ENCODE data around the gene AUNIP. TPM values are rescaled to one million over a fixed set of nuclear protein-coding genes. Genes with fewer than 3 reads are reported as not detected.
"Not testable (repeated sequence)": the region's sequence is repeated elsewhere in the genome, so short reads cannot be mapped to it uniquely, and the experiment has no call there.

AUNIP gene
- polyA plus RNA-seq, 1 donor: 3.4 TPM

GRCh38 chr1:25866288-25866687 lies 7.0 kb upstream of the AUNIP start:
- no peak for DNase-seq

DNA sequence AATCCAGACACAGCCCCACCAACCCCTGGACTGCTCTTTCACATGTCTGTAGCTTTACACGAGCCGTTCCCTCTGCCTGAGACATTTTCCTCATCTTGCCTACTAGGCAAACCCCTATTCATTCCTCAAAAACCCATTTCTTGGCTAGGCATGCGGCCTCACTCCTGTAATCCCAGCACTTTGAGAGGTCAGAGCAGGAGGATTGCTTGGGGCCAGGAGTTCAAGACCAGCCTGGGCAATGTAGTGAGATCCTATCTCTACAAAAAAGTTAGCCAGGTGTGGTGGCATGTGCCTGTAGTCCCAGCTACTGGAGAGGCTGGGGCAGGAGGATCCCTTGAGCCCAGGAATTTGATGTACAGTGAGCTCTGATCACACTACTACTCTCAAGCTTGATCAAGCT lies 5.2 kb upstream of the AUNIP start:
- DNase-seq: no peak

- no peak for DNase-seq
Measured at GRCh38 chr1:25863486-25864262, 4.4 kb upstream of the AUNIP start.

GRCh38 chr1:25862785-25863485 lies 3.7 kb upstream of the AUNIP start:
- DNase-seq: no peak

DNA sequence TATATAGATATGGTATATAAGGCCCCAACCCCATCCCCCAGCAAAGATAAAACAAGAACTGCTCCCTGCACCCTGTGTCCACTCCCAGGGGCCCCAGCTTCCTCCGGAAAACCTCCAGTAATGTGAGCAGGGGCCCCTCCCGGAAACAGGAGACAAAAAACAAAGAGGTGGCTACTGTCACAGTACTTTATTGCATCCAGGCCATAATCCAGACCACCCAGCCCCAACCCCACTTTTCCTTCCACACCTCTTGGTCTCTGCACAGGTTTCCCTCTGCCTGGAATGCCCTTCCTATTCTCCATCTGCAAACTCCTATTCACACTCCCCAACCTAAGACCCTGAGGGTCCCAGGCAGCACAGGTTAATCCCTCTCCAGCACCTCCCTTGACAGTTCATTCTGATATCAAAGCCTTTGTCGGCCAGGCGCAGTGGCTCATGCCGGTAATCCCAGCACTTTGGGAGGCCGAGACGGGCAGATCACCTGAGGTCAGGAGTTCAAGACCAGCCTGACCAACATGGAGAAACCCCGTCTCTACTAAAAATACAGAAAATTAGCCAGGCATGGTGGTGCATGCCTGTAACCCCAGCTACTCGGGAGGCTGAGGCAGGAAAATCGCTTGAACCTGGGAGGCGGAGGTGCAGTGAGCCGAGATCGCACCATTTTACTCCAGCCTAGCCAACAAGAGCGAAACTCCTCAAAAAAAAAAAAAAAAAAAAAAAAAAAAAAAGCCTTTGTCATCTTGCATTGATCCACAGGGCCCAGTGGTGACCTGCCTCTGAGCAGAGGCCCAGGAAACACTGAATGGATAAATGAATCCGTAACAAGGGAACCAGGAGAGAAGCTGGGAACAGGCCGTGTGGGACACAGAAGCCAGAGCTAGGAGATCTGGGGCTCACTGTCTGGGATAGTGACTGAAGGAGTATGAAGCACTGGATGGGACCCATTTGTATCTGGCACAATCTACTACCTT lies 2.3 kb upstream of the AUNIP start:
- no peak for DNase-seq

DNA sequence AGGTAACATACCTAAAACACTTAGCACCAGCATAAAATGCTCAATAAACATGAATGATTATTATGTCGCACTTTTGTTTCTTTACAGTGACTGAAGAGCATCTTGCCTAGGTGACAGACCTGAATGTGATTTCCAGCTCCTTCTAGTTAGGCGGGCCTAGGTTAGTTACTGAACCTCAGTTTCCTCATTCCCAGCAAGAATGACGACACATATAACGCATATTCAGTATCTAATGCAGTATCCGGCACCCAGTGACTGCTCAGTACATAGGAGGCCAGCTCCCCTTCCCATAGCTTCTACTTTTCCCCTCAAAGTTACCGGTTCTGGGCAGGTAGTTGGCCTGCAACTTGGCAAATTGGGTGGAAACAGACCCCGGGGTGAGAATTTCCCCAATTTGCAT lies 763 bp downstream of the AUNIP start:
- DNase-seq: no peak

GRCh38 chr1:25856856-25857255 lies 2.4 kb downstream of the AUNIP start:
- DNase-seq: no peak

DNA sequence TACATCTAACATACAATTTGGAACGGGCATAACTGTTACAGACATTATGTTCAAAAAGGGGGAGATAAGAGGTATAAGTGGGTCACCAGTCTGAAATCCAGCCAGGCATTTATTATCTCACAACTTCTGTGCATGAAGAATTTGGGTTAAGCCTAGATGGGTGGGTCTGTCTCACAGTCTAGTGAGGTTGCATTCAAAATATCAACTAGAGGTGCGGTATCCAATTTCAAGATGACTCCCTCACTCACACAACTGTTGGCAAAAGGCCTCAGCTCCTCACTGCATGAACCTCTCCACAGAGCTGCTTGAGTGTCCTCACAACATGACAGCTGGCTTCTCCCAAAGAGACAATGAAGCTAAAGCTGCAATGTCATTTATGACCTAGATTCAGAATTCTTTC lies 4.7 kb downstream of the AUNIP start:
- DNase-seq: no peak

GRCh38 chr1:25848531-25848930 lies 10.7 kb downstream of the AUNIP start:
- DNase-seq: no peak

- no peak for DNase-seq
Measured at GRCh38 chr1:25847929-25848328, 11.3 kb downstream of the AUNIP start.

- no peak for DNase-seq
Measured at GRCh38 chr1:25845664-25846063, 13.6 kb downstream of the AUNIP start.

DNA sequence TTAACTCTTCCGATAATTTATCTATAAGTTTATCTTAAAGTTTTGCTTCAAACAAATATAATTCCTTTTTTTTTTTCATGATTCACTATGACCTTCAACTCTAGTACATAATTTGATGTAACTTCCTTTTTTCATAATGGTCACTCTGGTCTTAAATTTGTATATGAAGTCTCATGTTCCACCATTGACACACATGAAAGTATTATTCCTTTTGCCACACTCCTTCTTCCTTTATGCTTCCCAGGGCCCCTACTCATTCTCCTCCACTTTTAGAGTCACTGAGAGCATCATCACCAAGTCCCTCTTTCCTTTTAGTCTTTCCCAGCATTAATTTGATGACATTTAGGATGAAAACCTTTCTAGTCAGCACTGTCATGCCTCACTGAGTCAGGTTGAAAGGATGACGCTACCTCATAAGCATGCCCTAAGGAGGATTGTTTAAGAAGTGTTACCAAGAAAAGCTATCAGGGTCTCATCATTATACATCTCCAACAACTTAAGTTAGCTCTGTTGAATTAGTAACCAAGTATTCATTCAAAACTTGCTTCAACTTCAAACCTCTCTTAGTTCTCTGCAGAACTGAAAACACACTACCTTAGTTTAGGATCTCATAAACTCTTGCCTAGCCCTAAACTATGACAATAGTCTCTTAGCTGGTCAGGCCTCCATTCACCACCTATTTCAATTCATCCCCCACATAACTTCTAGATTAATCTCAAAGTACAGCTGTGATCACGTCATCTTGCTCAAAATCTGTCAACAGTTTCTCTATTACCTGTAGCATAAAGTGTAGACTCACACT lies 14.5 kb downstream of the AUNIP start:
- no peak for DNase-seq

DNA sequence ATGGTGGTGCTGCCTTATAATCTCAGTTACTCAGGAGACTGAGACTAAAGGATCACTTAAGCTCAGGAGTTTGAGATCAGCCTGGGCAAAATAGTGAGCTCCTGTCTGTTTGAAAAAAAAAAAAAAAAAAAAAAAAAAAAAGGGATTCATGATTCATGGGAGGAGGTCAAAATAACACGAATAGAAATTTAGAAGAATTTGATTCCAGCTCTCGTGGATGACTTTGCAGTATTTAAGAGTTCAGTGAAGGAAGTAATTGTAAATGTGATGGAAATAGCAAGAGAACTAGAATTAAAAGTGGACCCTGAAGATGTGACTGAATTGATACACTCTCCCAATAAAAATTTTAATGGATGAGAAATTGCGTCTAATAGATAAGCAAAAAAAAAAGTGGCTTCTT lies 15.8 kb downstream of the AUNIP start:
- no peak for DNase-seq

- not testable (repeated sequence) for DNase-seq
Measured at GRCh38 chr1:25839808-25840207, 19.4 kb downstream of the AUNIP start.

GRCh38 chr1:25837262-25837875 lies 21.9 kb downstream of the AUNIP start:
- no peak for DNase-seq

GRCh38 chr1:25836695-25837094 lies 22.6 kb downstream of the AUNIP start:
- DNase-seq: no peak

- no peak for DNase-seq
Measured at GRCh38 chr1:25834894-25835293, 24.4 kb downstream of the AUNIP start.

GRCh38 chr1:25833158-25833557 lies 26.1 kb downstream of the AUNIP start:
- DNase-seq: no peak

GRCh38 chr1:25832336-25833037 lies 26.8 kb downstream of the AUNIP start:
- DNase-seq: no peak

DNA sequence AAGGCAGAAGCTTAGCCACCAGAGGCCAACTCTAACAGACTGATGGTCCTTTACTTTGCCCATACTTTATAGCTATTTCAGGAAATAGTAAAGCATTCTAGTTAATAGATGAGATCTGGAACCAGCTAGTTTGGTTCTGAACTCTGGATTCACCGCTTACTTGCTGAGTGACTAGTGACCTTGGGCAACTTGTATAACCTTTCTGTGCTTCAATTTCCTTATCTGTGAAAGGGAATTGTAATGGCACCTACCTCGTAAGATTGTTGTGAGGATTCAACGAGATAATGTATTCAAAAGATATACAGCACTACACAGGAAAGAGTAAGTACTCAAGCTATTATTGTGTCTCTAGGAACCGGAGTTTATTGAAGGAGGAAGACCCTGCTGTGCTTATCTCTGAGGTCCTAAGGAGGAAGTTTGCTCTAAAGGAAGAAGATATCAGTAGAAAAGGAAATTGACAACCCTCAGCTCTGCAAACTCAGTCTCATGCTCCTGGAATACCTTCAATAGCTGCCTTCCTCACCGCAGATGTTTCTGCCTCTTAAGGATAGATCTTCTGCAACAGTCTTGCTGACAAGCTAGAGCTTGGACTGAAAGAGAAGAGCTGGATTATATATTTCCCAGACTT lies 27.6 kb downstream of the AUNIP start:
- DNase-seq: no peak

Measured in left kidney (tissue), 2 donors.